NB4 (cell line): ENCODE measurements around the gene SLC1A6.

Experiments used
- DNase-seq: peaks from one replicate; pipeline ENCODE4 v3.0.0; 2010; ENCODE audit warnings: low read depth
- H3K4me3 ChIP-seq: one replicate; pipeline ENCODE4 v1.5.1; 2011; ENCODE audit warnings: mild to moderate bottlenecking, low read depth, low read length, moderate library complexity
- CTCF ChIP-seq: IDR thresholded peaks from one replicate; pipeline ENCODE4 v1.5.1; 2012; ENCODE audit warnings: low read depth, low read length
- MAX ChIP-seq: IDR thresholded peaks from 2 replicates; pipeline ENCODE4 v1.6.1; 2011; ENCODE audit warnings: low read depth, low read length
- MYC ChIP-seq: IDR thresholded peaks from 2 replicates; pipeline ENCODE4 v1.6.1; 2011; ENCODE audit warnings: low read depth, low read length
- POLR2A ChIP-seq: IDR thresholded peaks from 2 replicates; pipeline ENCODE4 v1.6.1; 2011; ENCODE audit warnings: mild to moderate bottlenecking; ENCODE audit not compliant: insufficient read length; ENCODE audit errors: extremely low read depth

The SLC1A6 gene

DNA sequence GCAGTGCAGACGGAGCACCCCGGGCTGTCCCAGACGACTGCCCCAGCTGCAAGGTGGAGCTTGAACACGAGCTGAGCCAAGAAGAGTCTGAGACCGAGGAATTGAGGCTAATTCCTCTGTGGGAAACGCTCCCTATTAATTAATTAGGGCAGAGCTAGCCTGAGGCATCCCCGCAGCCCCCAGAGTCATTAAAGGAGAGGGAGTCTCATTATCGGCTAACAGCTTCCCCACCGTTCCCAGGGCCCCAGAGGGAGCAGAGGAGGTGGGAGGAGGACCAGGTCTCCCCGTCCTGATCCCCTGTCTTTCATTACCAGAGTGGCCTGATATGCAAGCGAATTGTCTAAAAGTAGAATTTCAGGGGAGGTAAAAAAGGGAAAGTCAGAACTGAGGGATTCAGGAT, 13.1 kb upstream of the SLC1A6 start:
- TF ChIP-seq MYC (no peak), MAX (no peak), CTCF (no peak), POLR2A (no peak)
- no peak overlapping the region for H3K4me3 ChIP-seq
- DNase-seq: peak; percentile 25

GRCh38 chr19:14985133-14985532, 5.5 kb upstream of the SLC1A6 start:
- peak; percentile 42 for DNase-seq
- no peak overlapping the region for H3K4me3 ChIP-seq
- TF ChIP-seq MAX (no peak), POLR2A (no peak)

DNA sequence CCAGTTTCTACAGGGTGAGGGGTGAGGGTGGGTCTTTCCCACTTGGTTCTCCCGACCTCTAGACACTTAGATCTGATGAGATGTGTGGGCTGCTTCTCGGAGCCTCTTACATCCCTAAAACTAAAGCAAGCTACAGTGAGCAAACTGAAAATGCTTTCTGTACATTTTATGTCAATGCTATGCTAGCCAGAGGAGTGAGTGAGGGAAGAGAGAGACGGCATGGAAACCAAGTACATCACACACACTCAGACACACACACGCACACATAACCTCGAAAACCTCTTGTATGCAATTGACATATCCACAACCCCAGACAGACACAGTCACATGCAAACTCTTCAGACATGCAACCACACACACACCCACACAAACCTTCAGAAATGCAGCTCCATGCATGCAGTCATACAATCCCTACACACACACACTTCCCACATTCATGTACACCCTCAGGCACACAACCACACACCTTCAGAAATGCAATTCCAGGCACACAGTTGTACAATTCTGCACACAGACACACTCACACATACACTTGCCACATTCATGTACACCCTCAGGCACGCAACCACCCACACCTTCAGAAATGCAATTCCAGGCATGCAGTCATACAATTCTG, 1.4 kb downstream of the SLC1A6 start:
- peak; percentile 63 for DNase-seq
- no peak overlapping the region for H3K4me3 ChIP-seq
- TF ChIP-seq MAX (no peak), CTCF (no peak), MYC (no peak), POLR2A (no peak)

DNA sequence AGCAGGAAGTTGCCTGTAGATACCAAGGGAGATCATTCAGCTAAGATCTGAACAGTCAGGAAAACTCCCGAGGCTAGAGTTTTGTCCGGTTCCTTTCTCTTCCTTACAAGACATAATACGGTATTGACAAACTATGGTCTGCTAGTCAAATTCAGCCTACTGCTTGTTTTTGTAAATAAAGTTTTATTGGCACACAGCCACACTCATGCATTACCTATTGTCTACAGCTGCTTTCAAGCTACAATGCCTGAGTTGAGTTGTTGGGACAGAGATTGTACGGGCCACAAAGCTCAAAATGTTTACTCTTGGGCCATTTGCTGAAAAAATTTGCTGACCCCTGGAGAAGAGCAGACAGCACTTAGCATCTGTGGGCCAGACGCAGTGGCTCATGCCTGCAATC, 2.5 kb downstream of the SLC1A6 start:
- TF ChIP-seq POLR2A: no peak
- no peak for TF ChIP-seq MAX
- TF ChIP-seq MYC: no peak
- TF ChIP-seq CTCF: no peak
- peak; percentile 42 for DNase-seq
- H3K4me3 ChIP-seq: no peak overlapping the region

- no peak overlapping the region for H3K4me3 ChIP-seq
- TF ChIP-seq POLR2A (no peak), MYC (no peak), CTCF (no peak), MAX (no peak)
- peak; percentile 4 for DNase-seq
These were observed 5.2 kb downstream of the SLC1A6 start for GRCh38 chr19:14974488-14974887.

DNA sequence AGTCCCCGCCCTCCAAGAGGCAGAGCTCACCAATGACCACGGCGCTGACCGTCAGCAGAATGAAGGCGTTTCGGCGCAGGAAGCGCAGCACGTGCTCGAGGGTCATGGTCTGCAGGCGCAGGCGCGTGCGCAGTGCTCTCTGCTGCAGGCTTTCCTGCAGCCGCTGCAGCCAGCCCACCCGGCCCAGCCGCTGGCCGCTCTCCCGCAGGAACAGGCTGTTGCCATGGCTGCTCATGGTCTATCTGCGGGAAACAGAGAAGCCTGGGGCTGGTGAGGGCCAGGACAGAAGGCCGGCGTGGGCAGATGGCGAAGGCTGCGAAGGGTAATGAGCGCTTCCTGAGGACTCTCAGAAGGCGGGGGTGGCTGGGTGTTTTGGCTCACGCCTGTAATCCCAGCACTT, 7.0 kb downstream of the SLC1A6 start:
- no peak for TF ChIP-seq MYC
- TF ChIP-seq MAX: no peak
- H3K4me3 ChIP-seq: no peak overlapping the region

DNA sequence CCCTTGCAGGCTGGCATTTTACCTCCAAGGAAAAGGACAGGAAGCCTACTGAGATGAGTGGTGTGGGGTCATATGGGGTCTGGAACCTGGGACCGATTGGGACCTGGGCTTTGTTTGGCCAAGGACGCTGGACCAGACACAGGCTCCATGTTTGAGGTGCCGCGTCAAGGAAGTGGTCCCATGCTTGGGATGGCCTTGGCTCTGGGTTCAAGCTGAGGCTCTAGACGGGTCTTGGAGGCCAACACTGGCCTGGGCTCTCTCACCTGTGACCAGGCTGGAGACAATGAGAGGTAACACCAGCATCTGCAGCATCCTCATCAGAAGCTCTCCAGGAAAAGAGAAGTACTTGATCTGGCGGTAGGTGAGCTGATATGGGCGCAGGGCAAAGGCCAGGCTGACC, 8.2 kb downstream of the SLC1A6 start:
- no peak for DNase-seq
- TF ChIP-seq POLR2A: no peak
- TF ChIP-seq MAX: no peak
- no peak for TF ChIP-seq CTCF
- no peak for TF ChIP-seq MYC
- no peak overlapping the region for H3K4me3 ChIP-seq

More for the DNA sequence above, 7.0 kb downstream of the SLC1A6 start:
- DNase-seq: no peak
